ENCODE results near the gene FSTL4.

- no peak for TF ChIP-seq CREB5 (CRISPR knock-in tag; IDR thresholded peaks at IDR 0.05; ENCODE audit: low read depth)
- no peak for TF ChIP-seq ZNF8 (CRISPR knock-in tag; IDR thresholded peaks at IDR 0.05)
- no peak for TF ChIP-seq GLIS3 (CRISPR knock-in tag; IDR thresholded peaks at IDR 0.05)
- no peak for TF ChIP-seq ZNF565 (CRISPR knock-in tag; conservative IDR thresholded peaks at IDR 0.05; ENCODE audit: low read depth)
- TF ChIP-seq ZNF70 (CRISPR knock-in tag; IDR thresholded peaks at IDR 0.05), result no peak
- no peak for TF ChIP-seq TCF4 (CRISPR knock-in tag; IDR thresholded peaks at IDR 0.05; ENCODE audit: borderline replicate concordance)
- TF ChIP-seq, protein P1, sequence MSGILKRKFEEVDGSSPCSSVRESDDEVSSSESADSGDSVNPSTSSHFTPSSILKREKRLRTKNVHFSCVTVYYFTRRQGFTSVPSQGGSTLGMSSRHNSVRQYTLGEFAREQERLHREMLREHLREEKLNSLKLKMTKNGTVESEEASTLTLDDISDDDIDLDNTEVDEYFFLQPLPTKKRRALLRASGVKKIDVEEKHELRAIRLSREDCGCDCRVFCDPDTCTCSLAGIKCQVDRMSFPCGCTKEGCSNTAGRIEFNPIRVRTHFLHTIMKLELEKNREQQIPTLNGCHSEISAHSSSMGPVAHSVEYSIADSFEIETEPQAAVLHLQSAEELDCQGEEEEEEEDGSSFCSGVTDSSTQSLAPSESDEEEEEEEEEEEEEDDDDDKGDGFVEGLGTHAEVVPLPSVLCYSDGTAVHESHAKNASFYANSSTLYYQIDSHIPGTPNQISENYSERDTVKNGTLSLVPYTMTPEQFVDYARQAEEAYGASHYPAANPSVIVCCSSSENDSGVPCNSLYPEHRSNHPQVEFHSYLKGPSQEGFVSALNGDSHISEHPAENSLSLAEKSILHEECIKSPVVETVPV (CRISPR knock-in tag; IDR thresholded peaks at IDR 0.05), result no peak
- no peak for TF ChIP-seq ZFP3 (CRISPR knock-in tag; IDR thresholded peaks at IDR 0.05)
- no peak for TF ChIP-seq ARNTL (CRISPR knock-in tag; IDR thresholded peaks at IDR 0.05; ENCODE audit: borderline replicate concordance, low read depth)
- TF ChIP-seq PATZ1 (CRISPR knock-in tag; IDR thresholded peaks at IDR 0.05; ENCODE audit: borderline replicate concordance), result no peak
- TF ChIP-seq OSR1 (CRISPR knock-in tag; IDR thresholded peaks at IDR 0.05), result no peak
- TF ChIP-seq TSHZ2 (CRISPR knock-in tag; IDR thresholded peaks at IDR 0.05), result no peak
- no peak for TF ChIP-seq ZC3H10 (CRISPR knock-in tag; IDR thresholded peaks at IDR 0.05)
- no peak for TF ChIP-seq RARB (CRISPR knock-in tag; IDR thresholded peaks at IDR 0.05)
Measured at GRCh38 chr5:133637206-133637605, 24.9 kb upstream of the FSTL4 start.
